CMK (cell line): Measurements from ENCODE around the gene CLEC19A.

ENCODE experiments used
- DNase-seq: peaks from one replicate; pipeline ENCODE4 v3.0.0-alpha.2; 2010; ENCODE audit warnings: low read depth

CLEC19A gene

GRCh38 chr16:19328364-19328763, 42.8 kb downstream of the CLEC19A start:
- no peak for DNase-seq

GRCh38 chr16:19329932-19330331, 44.4 kb downstream of the CLEC19A start:
- DNase-seq: no peak

GRCh38 chr16:19330841-19331397, 45.4 kb downstream of the CLEC19A start:
- DNase-seq: no peak

- no peak for DNase-seq
Measured at GRCh38 chr16:19331794-19332193, 46.3 kb downstream of the CLEC19A start.

- DNase-seq: no peak
Measured at GRCh38 chr16:19338335-19338734, 52.8 kb downstream of the CLEC19A start.

- no peak for DNase-seq
Measured at GRCh38 chr16:19344224-19344801, 58.8 kb downstream of the CLEC19A start.

- no peak for DNase-seq
Measured at GRCh38 chr16:19344980-19345379, 59.4 kb downstream of the CLEC19A start.

GRCh38 chr16:19346335-19346922, 60.9 kb downstream of the CLEC19A start:
- DNase-seq: no peak

GRCh38 chr16:19348125-19348524, 62.6 kb downstream of the CLEC19A start:
- no peak for DNase-seq

GRCh38 chr16:19348578-19349315, 63.2 kb downstream of the CLEC19A start:
- no peak for DNase-seq

GRCh38 chr16:19354371-19354770, 68.8 kb downstream of the CLEC19A start:
- no peak for DNase-seq

GRCh38 chr16:19356024-19356952, 70.8 kb downstream of the CLEC19A start:
- DNase-seq: no peak

- no peak for DNase-seq
Measured at GRCh38 chr16:19359556-19359955, 74.0 kb downstream of the CLEC19A start.
